ENCODE results near the gene TECTA.
A peak's percentile ranks its signal among the peaks of the same experiment; 100 is the strongest.

The TECTA gene

GRCh38 chr11:121089566-121089965 lies 11.5 kb upstream of the TECTA start:
- no peak for TF ChIP-seq CTCF (IDR thresholded peaks at IDR 0.05; ENCODE audit: insufficient read depth, low read depth, low read length, missing control alignments)
- H3K4me3 ChIP-seq (ENCODE audit: low read length) = no peak overlapping the region
- no peak for DNase-seq (ENCODE audit: low read depth)

GRCh38 chr11:121090145-121090721 lies 10.8 kb upstream of the TECTA start:
- no peak for TF ChIP-seq CTCF (IDR thresholded peaks at IDR 0.05; ENCODE audit: insufficient read depth, low read depth, low read length, missing control alignments)
- no peak for DNase-seq (ENCODE audit: low read depth)
- H3K4me3 ChIP-seq (ENCODE audit: low read length) = no peak overlapping the region

GRCh38 chr11:121091492-121092152 lies 9.4 kb upstream of the TECTA start:
- H3K4me3 ChIP-seq (ENCODE audit: low read length) = no peak overlapping the region
- TF ChIP-seq CTCF (IDR thresholded peaks at IDR 0.05; ENCODE audit: insufficient read depth, low read depth, low read length, missing control alignments) = no peak
- no peak for DNase-seq (ENCODE audit: low read depth)

GRCh38 chr11:121095561-121095960 lies 5.5 kb upstream of the TECTA start:
- no peak overlapping the region for H3K4me3 ChIP-seq (ENCODE audit: low read length)
- no peak for TF ChIP-seq CTCF (IDR thresholded peaks at IDR 0.05; ENCODE audit: insufficient read depth, low read depth, low read length, missing control alignments)
- peak; percentile 4 for DNase-seq (ENCODE audit: low read depth)

- no peak for DNase-seq (ENCODE audit: low read depth)
- no peak overlapping the region for H3K4me3 ChIP-seq (ENCODE audit: low read length)
- TF ChIP-seq CTCF (IDR thresholded peaks at IDR 0.05; ENCODE audit: insufficient read depth, low read depth, low read length, missing control alignments) = no peak
These were observed 1.7 kb upstream of the TECTA start for GRCh38 chr11:121099364-121099763.

- TF ChIP-seq CTCF (IDR thresholded peaks at IDR 0.05; ENCODE audit: insufficient read depth, low read depth, low read length, missing control alignments) = no peak
- H3K4me3 ChIP-seq (ENCODE audit: low read length) = no peak overlapping the region
- no peak for DNase-seq (ENCODE audit: low read depth)
These were observed 1.2 kb upstream of the TECTA start for GRCh38 chr11:121099885-121100284.

GRCh38 chr11:121104312-121104762 lies 3.3 kb downstream of the TECTA start:
- DNase-seq (ENCODE audit: low read depth) = no peak
- no peak for TF ChIP-seq CTCF (IDR thresholded peaks at IDR 0.05; ENCODE audit: insufficient read depth, low read depth, low read length, missing control alignments)
- H3K4me3 ChIP-seq (ENCODE audit: low read length) = no peak overlapping the region
